Inflammatory macrophage (primary cell): ENCODE measurements around the gene ADA.
"Not testable (repeated sequence)": the region's sequence is repeated elsewhere in the genome, so short reads cannot be mapped to it uniquely, and the experiment has no call there.

Source experiments
- DNase-seq, 2 donors: peaks; one replicate each; pipeline ENCODE4 v3.0.0-alpha.2; 2020 to 2022

The ADA gene

GRCh38 chr20:44678242-44678641, 26.7 kb upstream of the ADA start:
- DNase-seq = no peak

GRCh38 chr20:44672318-44672902, 20.9 kb upstream of the ADA start:
- not testable (repeated sequence) for DNase-seq

- DNase-seq = not testable (repeated sequence)
Measured at GRCh38 chr20:44671541-44671940, 20.0 kb upstream of the ADA start.

- not testable (repeated sequence) for DNase-seq
Measured at GRCh38 chr20:44670851-44671250, 19.4 kb upstream of the ADA start.

GRCh38 chr20:44666066-44666465, 14.6 kb upstream of the ADA start:
- peak; percentile 22 to 49 for DNase-seq

- peak; percentile 84 to 92 for DNase-seq
Measured at GRCh38 chr20:44664131-44664530, 12.6 kb upstream of the ADA start.

- no peak for DNase-seq
Measured at GRCh38 chr20:44662261-44662660, 10.8 kb upstream of the ADA start.

GRCh38 chr20:44660581-44660980, 9.1 kb upstream of the ADA start:
- DNase-seq = peak; percentile 66 to 72

GRCh38 chr20:44659931-44660330, 8.4 kb upstream of the ADA start:
- DNase-seq = no peak

- no peak for DNase-seq
Measured at GRCh38 chr20:44658810-44659209, 7.3 kb upstream of the ADA start.

GRCh38 chr20:44657875-44658274, 6.4 kb upstream of the ADA start:
- no peak for DNase-seq

GRCh38 chr20:44656448-44656847, 4.9 kb upstream of the ADA start:
- DNase-seq = no peak

- DNase-seq = not testable (repeated sequence)
Measured at GRCh38 chr20:44654210-44654609, 2.7 kb upstream of the ADA start.

GRCh38 chr20:44653546-44653945, 2.0 kb upstream of the ADA start:
- no peak for DNase-seq

GRCh38 chr20:44651434-44651683, 140 bp downstream of the ADA start:
- DNase-seq = no peak

- DNase-seq = no peak
Measured at GRCh38 chr20:44650771-44651433, 597 bp downstream of the ADA start.

GRCh38 chr20:44649976-44650375, 1.5 kb downstream of the ADA start:
- DNase-seq = no peak

GRCh38 chr20:44649126-44649525, 2.4 kb downstream of the ADA start:
- peak; percentile 32 to 63 for DNase-seq

- no peak for DNase-seq
Measured at GRCh38 chr20:44648579-44648978, 2.9 kb downstream of the ADA start.

- DNase-seq = no peak
Measured at GRCh38 chr20:44648068-44648467, 3.4 kb downstream of the ADA start.

GRCh38 chr20:44646641-44647274, 4.7 kb downstream of the ADA start:
- peak; percentile 81 to 82 for DNase-seq

- peak; percentile 57 to 62 for DNase-seq
Measured at GRCh38 chr20:44646023-44646640, 5.4 kb downstream of the ADA start.

GRCh38 chr20:44644667-44645131, 6.8 kb downstream of the ADA start:
- DNase-seq = peak in 1 of 2 donors; percentile 27

- DNase-seq = no peak
Measured at GRCh38 chr20:44644230-44644617, 7.3 kb downstream of the ADA start.
